Keratinocyte (primary cell): ENCODE results near the gene ATF4. TPM values are rescaled to one million over a fixed set of nuclear protein-coding genes. Genes with fewer than 3 reads are reported as not detected.

ENCODE experiments used
- DNase-seq: peaks from one replicate; pipeline ENCODE4 v3.0.0-alpha.2; 2011; ENCODE audit warnings: low read depth, missing footprints, low spot score
- FAIRE-seq: peaks from 2 replicates; lab custom pipeline; 2011; peaks lifted over from hg19 to GRCh38; lab: Jason Lieb, UNC
- H2AFZ ChIP-seq: 2 replicates; pipeline ENCODE4 v1.6.0; 2012; ENCODE audit warnings: low read length, control low read depth, inconsistent platforms; ENCODE audit not compliant: control insufficient read depth
- H3K27ac ChIP-seq: 2 replicates; pipeline ENCODE4 v1.5.1; 2011; ENCODE audit warnings: low read length; ENCODE audit not compliant: control insufficient read depth, insufficient read depth
- H3K27me3 ChIP-seq: 3 replicates; pipeline ENCODE4 v1.6.0; 2011; ENCODE audit warnings: low read length; ENCODE audit not compliant: control insufficient read depth, insufficient read depth; ENCODE audit errors: extremely low read depth
- H3K36me3 ChIP-seq, 2 experiments: 2 replicates in 1 of 2; 3 replicates in 1 of 2; pipeline ENCODE4 v1.5.1; 2011; ENCODE audit warnings: low read length in 2 of 2, mild to moderate bottlenecking in 1 of 2; ENCODE audit not compliant: control insufficient read depth in 2 of 2, insufficient read depth in 2 of 2; ENCODE audit errors: extremely low read depth in 1 of 2
- H3K4me1 ChIP-seq: 3 replicates; pipeline ENCODE4 v1.5.1; 2011; ENCODE audit warnings: low read length; ENCODE audit not compliant: control insufficient read depth, insufficient read depth; ENCODE audit errors: extremely low read depth
- H3K4me2 ChIP-seq: 3 replicates; pipeline ENCODE4 v1.6.0; 2011; ENCODE audit warnings: low read depth, low read length; ENCODE audit not compliant: control insufficient read depth, insufficient read depth; ENCODE audit errors: extremely low read depth
- H3K4me3 ChIP-seq, 3 experiments: fragments of 200-600 bp in 1 of 3; sonication (generic) in 1 of 3; 2 replicates in 2 of 3; 3 replicates in 1 of 3; pipeline ENCODE4 v1.5.1; 2011 to 2016; ENCODE audit warnings: low read length in 3 of 3, mild to moderate bottlenecking in 3 of 3, control low read depth in 2 of 3, inconsistent platforms in 1 of 3, low read depth in 1 of 3, mixed read lengths in 1 of 3, mixed run types in 1 of 3, moderate library complexity in 1 of 3; ENCODE audit not compliant: control insufficient read depth in 2 of 3, insufficient read depth in 2 of 3; ENCODE audit errors: extremely low read depth in 1 of 3
- H3K79me2 ChIP-seq: 2 replicates; pipeline ENCODE4 v1.6.0; 2012; ENCODE audit warnings: low read length; ENCODE audit not compliant: control insufficient read depth, insufficient read depth
- H3K9ac ChIP-seq: 3 replicates; pipeline ENCODE4 v1.6.0; 2011; ENCODE audit warnings: low read length; ENCODE audit not compliant: control insufficient read depth, insufficient read depth; ENCODE audit errors: extremely low read depth
- H3K9me1 ChIP-seq: 3 replicates; pipeline ENCODE4 v1.6.0; 2011; ENCODE audit warnings: low read length; ENCODE audit not compliant: control insufficient read depth, insufficient read depth; ENCODE audit errors: extremely low read depth
- H3K9me3 ChIP-seq: 2 replicates; pipeline ENCODE4 v1.5.1; 2012; ENCODE audit warnings: low read depth, low read length; ENCODE audit not compliant: control insufficient read depth
- H4K20me1 ChIP-seq: 3 replicates; pipeline ENCODE4 v1.6.0; 2011; ENCODE audit warnings: low read length; ENCODE audit not compliant: control insufficient read depth, insufficient read depth; ENCODE audit errors: extremely low read depth
- CTCF ChIP-seq, 3 experiments: IDR thresholded peaks in 1 of 3; conservative IDR thresholded peaks in 1 of 3; optimal IDR thresholded peaks in 1 of 3; 2 replicates in 2 of 3; 3 replicates in 1 of 3; pipeline versions ENCODE3 to v1.5.1; 2011; ENCODE audit warnings: low read length in 3 of 3, mild to moderate bottlenecking in 3 of 3, moderate library complexity in 2 of 3, control low read depth in 1 of 3, inconsistent platforms in 1 of 3; ENCODE audit not compliant: insufficient read depth in 2 of 3; ENCODE audit errors: extremely low read depth in 1 of 3
- EZH2 ChIP-seq: IDR thresholded peaks from one replicate; pipeline ENCODE4 v1.6.1; 2012; ENCODE audit warnings: inconsistent platforms, mild to moderate bottlenecking, low read length, moderate library complexity
- dilution Hi-C: fragments of 300-500 bp; cut with MboI; formaldehyde crosslinking; loops from one replicate; pipeline ENCODE4 v1.7.0; 2020; ENCODE audit warnings: low sequenced_read_pairs; ENCODE audit not compliant: extremely low pct_ligation_motif_present
- polyA plus RNA-seq, 5 experiments: library from polyadenylated mRNA; depleted of rRNA in 3 of 5; stranded (reverse) in 3 of 5; stranded (forward) in 1 of 5; unstranded in 1 of 5; fragments of >200 nt; gene quantifications; 1 replicate in 1 of 5; 2 replicates in 3 of 5; 3 replicates in 1 of 5; pipeline versions ENCODE4 v1.2.1 to v1.2.3, GENCODE V29; 2011 to 2012; ENCODE audit warnings: missing spikeins in 2 of 5, low read depth in 1 of 5, low replicate concordance in 1 of 5

ATF4 gene
- polyA plus RNA-seq, 1 donor (not counting 4 experiments of a cell fraction or from before 2014, with no cell fraction given), result 629 TPM

GRCh38 chr22:39508393-39508792 lies 12.0 kb upstream of the ATF4 start:
- no peaks in the 10 kb centered on the region for H3K9me3 ChIP-seq
- peaks cover 41 to 50% of the 10 kb centered on the region in 2 experiments for H3K36me3 ChIP-seq
- peaks cover 4% of the 10 kb centered on the region for H3K4me1 ChIP-seq
- no peak overlapping the region for H3K27ac ChIP-seq
- dilution Hi-C loops, result no loop called here
- FAIRE-seq (no peak), DNase-seq (no peak)
- H2AFZ ChIP-seq, result no peak overlapping the region
- H3K27me3 ChIP-seq, result no peaks in the 10 kb centered on the region
- no peak overlapping the region for H3K4me2 ChIP-seq
- H3K4me3 ChIP-seq, result no peak overlapping the region
- H3K9me1 ChIP-seq, result no peaks in the 10 kb centered on the region
- TF ChIP-seq CTCF (optimal IDR thresholded peaks at IDR 0.05 in 1 of 3, IDR thresholded peaks at IDR 0.05 in 1 of 3, conservative IDR thresholded peaks at IDR 0.05 in 1 of 3; ENCODE audit: extremely low read depth in 1 of 3, insufficient read depth in 2 of 3, low read length in 3 of 3) (no peak), EZH2 (no peak)
- H4K20me1 ChIP-seq, result peaks cover 3% of the 10 kb centered on the region
- no peak overlapping the region for H3K9ac ChIP-seq
- H3K79me2 ChIP-seq, result peaks cover 73% of the 10 kb centered on the region

- H3K4me1 ChIP-seq, result no peaks in the 10 kb centered on the region
- FAIRE-seq, result no peak
- no peak for TF ChIP-seq CTCF (optimal IDR thresholded peaks at IDR 0.05 in 1 of 3, IDR thresholded peaks at IDR 0.05 in 1 of 3, conservative IDR thresholded peaks at IDR 0.05 in 1 of 3; ENCODE audit: extremely low read depth in 1 of 3, insufficient read depth in 2 of 3, low read length in 3 of 3)
- no peak for TF ChIP-seq EZH2
- no peaks in the 10 kb centered on the region for H3K9me1 ChIP-seq
- no peak overlapping the region for H3K9ac ChIP-seq
- H3K27me3 ChIP-seq, result no peaks in the 10 kb centered on the region
- dilution Hi-C loops, result no loop called here
- DNase-seq, result no peak
- no peaks in the 10 kb centered on the region for H3K9me3 ChIP-seq
- no peak overlapping the region for H3K4me2 ChIP-seq
- H3K36me3 ChIP-seq, result peaks cover 38 to 55% of the 10 kb centered on the region in 2 experiments
- no peak overlapping the region for H2AFZ ChIP-seq
- peaks cover 69% of the 10 kb centered on the region for H3K79me2 ChIP-seq
- H3K27ac ChIP-seq, result no peak overlapping the region
- no peak overlapping the region for H3K4me3 ChIP-seq
- peaks cover 6% of the 10 kb centered on the region for H4K20me1 ChIP-seq
Measured at GRCh38 chr22:39510529-39511149, 9.7 kb upstream of the ATF4 start.
